H7 (cell line): Measurements from ENCODE around the gene PFKL. TPM values are rescaled to one million over a fixed set of nuclear protein-coding genes. Genes with fewer than 3 reads are reported as not detected.
"Not testable (repeated sequence)": the region's sequence is repeated elsewhere in the genome, so short reads cannot be mapped to it uniquely, and the experiment has no call there.

Experiments used
- DNase-seq: peaks from one replicate; pipeline ENCODE4 v3.0.0; 2012
- H3K27me3 ChIP-seq: 2 replicates; pipeline ENCODE4 v1.6.0; 2011; ENCODE audit warnings: mild to moderate bottlenecking, low read length; ENCODE audit not compliant: control insufficient read depth, insufficient read depth
- H3K36me3 ChIP-seq: replicated peaks from 2 replicates; pipeline ENCODE4 v1.5.1; 2011; ENCODE audit warnings: low read length; ENCODE audit not compliant: control insufficient read depth, insufficient read depth
- H3K4me3 ChIP-seq: 2 replicates; pipeline ENCODE4 v1.5.1; 2011; ENCODE audit warnings: low read depth, mild to moderate bottlenecking, control low read depth, low read length, moderate library complexity; ENCODE audit not compliant: insufficient read depth
- total RNA-seq: library from RNA; depleted of rRNA; stranded (reverse); fragments of >200 nt; shearing (Covaris generic); gene quantifications from 2 replicates; pipeline ENCODE4 v1.2.3, GENCODE V29; 2014

The PFKL gene
- total RNA-seq, 1 experiment from 2014 or later, result 158 TPM

DNA sequence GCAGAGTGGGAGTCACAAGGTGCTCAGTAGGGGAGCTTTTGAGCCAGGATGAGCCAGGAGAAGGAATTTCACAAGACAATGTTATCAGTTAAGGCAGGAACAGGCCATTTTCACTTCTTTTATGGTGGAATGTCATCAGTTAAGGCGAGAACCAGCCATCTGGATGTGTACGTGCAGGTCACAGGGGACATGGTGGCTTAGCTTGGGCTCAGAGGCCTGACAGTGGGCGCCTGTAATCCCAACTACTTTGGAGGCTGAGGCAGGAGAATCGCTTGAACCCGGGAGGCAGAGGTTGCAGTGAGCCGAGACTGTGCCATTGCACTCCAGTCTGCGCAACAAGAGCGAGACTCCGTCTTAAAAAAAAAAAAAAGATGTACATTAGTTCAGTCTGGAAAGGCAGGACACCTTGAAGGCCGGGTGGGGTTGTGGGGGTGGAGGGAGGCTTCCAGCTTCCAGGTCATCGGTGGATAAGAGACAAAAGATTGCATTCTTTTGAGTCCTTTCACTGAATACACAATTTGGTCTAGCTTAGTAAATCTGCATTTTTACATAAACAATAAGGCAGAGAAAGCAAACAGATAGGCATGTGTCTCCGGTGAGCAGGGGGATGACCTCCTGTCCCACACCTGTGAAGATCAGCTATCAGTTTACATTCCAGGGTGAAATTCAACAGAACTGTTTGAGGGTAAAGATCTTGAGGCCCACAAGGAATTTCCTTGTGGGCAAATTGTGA is 42.0 kb downstream of the PFKL start:
- not testable (repeated sequence) for H3K36me3 ChIP-seq, H3K27me3 ChIP-seq, H3K4me3 ChIP-seq, DNase-seq

DNA sequence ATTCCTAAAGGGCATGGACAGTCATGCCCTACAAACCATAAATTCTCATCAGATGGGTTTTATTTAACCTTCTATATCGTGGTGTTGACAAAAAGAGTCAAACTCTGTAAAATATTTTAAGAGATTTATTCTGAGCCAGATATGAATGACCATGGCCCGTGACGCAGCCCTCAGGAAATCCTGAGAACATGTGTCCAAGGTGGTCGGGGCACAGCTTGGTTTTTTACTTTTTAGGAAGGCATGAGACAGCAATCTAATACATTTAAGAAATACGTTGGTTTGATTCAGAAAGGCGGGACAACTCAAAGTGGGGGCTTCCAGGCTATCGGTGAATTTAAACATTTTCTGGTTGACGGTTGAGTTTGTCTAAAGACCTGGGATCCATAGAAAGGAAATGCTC is 43.1 kb downstream of the PFKL start:
- not testable (repeated sequence) for H3K36me3 ChIP-seq, H3K4me3 ChIP-seq, H3K27me3 ChIP-seq, DNase-seq

DNA sequence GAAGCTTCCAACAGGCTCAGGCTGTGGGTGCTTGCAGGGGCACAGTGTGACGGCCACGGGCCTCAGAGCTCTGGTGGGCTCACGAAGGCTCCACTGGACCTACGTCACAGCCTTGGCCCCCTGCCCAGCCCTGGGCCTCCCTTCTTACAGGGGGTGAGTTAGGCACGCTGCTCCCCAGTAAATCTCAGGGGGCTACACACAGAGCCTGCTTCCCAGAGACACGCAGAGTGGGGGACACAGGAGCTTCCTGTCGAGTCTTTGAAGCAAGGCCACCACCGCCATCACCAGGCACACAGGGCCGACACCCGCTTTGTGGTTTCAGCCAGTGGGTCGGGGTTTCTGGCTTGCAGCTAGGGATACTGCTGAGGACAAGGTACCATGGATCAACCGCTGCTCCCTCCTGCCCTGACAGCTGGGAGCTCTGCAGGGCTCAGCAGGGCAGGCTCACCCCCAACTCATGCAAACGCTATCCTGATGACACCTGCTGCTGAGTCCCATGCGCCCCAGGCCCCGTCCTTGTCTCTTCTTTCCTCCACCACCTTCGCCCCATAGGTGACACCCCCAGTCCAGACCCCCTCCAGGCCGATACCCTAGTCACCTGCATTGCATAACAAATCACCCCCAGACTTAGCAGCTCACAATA is 44.8 kb downstream of the PFKL start:
- Histone ChIP-seq H3K4me3 (no peak overlapping the region; the same call in 1 of the 2 replicates), H3K36me3 (no peaks in the 10 kb centered on the region), H3K27me3 (no peaks in the 10 kb centered on the region)
- no peak for DNase-seq

DNA sequence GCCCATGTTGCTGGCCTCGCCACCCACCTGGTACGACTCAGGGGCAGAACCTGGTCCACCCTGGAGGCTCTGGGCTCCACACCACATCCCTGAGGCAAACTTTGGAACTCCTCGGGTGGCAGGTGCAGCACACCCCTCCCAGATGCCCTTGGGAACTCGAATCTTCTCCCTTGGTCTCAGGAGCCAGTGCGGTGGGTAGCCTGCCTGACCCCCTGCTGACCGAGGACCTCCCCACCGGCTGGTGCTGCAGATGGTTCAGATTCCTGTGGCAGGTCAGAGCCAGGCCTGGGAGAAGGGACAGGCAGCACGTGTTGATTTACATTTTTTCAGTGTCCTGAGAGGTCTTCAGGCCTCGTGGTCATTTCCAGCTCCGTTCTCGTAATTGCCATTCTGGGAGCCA is 45.6 kb downstream of the PFKL start:
- Histone ChIP-seq H3K27me3 (no peaks in the 10 kb centered on the region), H3K4me3 (no peak overlapping the region), H3K36me3 (no peaks in the 10 kb centered on the region)
- no peak for DNase-seq

DNA sequence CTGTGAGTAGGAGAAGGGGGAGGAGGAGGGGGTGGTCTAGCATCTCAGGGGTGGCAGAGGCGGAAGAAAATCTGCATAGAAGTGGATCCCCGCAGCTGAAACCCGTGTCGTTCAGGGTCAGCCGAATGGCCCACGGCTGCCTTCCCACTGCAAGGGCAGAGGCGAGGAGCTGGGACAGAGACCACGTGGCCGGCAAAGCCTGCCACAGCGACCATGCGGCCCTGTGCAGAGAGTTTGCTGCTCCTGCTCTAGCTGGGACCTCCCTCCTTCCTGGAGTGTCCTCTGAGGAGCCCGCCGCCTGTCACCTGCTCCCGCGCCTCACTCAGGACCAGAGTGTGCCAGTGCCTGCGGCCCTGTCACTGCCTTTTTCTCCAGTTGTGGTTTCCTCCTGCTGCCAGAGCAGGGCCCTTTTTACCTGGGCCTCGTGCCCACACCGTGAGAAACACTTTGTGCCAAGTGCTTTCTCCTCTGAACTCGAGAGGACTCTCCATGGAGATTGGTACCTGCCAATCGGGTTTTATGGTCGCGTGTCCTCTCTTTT is 48.1 kb downstream of the PFKL start:
- H3K27me3 ChIP-seq, result no peaks in the 10 kb centered on the region
- no peaks in the 10 kb centered on the region for H3K36me3 ChIP-seq
- DNase-seq, result no peak
- H3K4me3 ChIP-seq, result no peak overlapping the region

DNA sequence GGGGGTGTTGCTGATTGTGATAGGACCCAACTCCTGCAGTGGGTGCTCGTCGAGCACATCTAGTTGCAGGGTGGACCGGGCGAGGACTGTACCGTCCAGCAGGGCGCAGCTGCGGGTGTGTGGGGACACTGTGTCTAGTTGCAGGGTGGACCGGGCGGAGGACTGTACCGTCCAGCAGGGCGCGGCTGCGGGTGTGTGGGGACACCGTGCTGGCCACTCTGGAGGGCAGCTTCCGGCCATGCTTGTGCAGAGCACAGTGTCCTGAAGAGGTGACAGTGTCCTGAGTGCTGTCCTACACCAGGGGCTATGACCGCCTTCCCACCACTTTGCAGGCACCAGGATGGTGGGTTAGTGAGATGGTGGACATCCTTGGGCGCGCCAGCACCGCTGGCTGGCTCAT is 49.0 kb downstream of the PFKL start:
- peak; percentile 30 for DNase-seq
- Histone ChIP-seq H3K4me3 (no peak overlapping the region), H3K27me3 (no peaks in the 10 kb centered on the region), H3K36me3 (no peaks in the 10 kb centered on the region)

DNA sequence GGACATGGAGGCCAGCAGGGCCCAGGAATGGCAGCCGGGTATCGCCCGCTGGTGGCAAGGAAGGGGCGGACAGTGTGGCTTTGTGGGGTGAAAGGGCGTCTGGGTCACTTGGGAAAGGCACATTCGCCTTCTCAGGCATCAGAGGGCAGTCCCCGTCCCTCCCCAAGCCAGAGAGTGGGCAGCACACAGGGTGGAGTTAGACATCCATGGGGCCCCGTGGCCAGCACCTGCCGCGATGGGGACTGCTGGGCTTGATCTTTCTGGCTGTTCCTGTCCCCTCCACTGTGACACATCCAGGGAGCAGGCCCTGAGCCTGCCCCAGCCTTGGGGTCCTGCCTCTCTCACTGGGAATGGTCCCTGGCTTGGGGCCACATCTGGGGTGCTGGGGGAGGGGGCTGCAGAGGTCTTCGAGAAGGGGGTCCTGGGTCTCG is 49.6 kb downstream of the PFKL start:
- Histone ChIP-seq H3K36me3 (no peaks in the 10 kb centered on the region), H3K27me3 (no peaks in the 10 kb centered on the region), H3K4me3 (no peak overlapping the region)
- DNase-seq, result peak; percentile 47

DNA sequence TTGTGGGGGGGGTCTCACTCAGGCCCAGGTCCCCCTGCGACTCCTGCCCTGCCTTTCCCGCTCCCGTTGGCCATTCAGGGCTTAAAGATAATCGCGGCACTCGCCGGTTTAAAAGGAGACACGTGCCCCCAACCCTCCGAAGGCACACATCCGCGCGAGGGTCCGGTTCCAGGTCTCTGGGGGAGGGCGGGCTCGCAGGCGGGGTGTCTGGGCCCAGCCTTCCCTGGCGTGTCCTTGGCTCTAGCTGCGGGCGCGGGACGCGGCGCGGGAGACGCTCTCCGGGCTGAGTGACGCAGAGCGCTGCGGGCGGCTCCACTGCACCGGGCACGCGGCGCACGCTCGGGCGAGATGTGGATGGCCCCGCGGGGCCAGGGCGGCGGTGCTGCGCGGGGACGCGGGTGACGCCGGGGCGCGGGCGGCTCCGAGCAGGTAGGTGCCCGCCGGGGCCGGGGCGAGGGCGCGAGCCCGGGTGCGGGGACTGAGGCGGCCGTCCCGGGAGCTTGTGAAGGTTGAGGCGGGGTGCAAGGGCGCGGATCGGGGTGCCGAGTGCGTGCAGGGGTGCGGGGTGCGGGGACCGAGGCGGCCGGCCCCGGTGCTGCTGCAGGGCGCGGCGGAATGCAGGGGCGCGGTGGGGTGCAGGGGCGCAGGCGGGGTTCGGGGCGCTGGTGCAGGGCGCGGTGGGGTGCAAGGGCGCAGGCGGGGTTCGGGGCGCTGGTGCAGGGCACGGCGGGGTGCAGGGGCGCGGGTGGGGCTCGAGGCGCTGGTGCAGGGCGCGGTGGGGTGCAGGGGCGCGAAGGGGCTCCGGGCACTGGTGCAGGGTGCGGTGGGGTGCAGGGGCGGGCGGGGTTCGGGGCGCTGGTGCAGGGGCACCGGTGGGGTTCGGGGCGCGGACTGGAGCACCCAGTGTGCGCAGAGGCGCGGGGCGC is 50.3 kb downstream of the PFKL start:
- H3K27me3 ChIP-seq, result no peaks in the 10 kb centered on the region
- no peaks in the 10 kb centered on the region for H3K36me3 ChIP-seq
- peak; percentile 72 for DNase-seq
- no peak overlapping the region for H3K4me3 ChIP-seq

DNA sequence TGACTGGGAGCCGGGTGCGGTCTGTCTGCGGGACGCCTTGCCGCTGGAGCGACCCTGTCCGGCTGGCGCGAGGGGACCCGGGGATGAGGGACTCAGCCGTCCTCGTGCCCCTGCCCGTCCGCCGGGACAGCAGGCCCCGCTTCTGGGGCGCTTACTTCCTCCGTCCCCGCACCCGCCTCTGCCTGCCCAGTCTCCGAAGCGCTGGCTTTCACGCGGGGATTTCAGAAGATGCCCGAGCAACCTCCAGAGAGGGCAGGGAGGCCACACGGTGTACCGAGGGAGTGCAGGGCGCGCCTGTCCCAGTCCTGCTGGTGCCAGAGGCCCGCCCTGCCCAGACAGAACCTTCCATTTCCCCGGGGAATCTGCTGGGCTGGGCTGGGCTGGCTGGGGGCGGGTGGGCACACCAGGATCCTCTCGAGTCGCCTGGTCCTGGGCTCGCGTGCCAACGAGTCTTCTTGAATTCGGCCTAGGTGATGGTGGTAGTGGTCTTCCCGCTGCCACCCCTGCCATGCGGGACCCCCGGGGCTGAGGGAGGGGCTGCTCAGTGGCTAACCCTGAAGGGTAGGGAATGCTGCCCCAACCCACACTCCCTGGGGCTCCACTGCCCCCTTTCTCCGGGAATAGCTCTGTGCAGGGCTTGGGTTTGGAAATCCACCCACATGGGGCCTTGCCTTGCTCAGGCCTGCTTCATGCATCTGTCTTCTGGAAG is 51.1 kb downstream of the PFKL start:
- Histone ChIP-seq H3K27me3 (no peaks in the 10 kb centered on the region), H3K36me3 (no peaks in the 10 kb centered on the region), H3K4me3 (no peak overlapping the region)
- peak; percentile 71 for DNase-seq

DNA sequence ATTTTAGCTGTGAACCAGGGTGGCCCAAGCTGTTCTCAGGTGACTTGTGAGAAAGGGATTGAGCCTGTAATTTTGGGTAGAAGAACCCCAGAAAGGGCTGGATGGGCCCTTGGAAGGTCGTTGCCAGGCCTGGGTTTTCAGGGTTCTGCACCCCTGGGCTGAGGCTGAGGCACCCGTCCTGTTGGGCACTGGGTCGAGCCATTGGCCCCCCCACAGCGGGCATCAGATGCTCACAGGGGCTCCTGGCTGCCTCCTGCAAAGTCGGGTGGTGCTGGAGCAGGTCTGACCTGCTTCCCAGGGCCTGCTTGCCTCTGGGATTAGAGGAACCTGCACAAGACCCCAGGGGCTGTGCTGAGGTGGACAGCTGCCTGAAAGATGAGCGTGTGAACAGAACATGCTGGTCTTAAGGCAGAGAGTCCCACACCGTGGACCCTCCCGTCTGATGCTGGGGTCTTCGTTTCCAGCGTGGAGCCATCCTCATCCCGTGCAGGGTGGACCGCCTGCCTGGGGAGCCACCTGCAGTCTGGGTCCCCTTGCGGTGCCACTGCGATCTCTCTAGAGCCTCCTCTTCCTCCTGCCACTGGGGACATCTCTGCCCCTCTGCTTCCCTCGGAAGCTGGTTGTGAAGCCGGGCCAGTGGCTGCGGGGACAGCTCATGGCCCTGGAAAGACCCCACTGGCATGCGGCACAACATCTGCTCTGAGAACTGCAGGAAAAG is 51.8 kb downstream of the PFKL start:
- Histone ChIP-seq H3K27me3 (no peaks in the 10 kb centered on the region), H3K36me3 (no peaks in the 10 kb centered on the region), H3K4me3 (no peak overlapping the region)
- peak; percentile 28 for DNase-seq

DNA sequence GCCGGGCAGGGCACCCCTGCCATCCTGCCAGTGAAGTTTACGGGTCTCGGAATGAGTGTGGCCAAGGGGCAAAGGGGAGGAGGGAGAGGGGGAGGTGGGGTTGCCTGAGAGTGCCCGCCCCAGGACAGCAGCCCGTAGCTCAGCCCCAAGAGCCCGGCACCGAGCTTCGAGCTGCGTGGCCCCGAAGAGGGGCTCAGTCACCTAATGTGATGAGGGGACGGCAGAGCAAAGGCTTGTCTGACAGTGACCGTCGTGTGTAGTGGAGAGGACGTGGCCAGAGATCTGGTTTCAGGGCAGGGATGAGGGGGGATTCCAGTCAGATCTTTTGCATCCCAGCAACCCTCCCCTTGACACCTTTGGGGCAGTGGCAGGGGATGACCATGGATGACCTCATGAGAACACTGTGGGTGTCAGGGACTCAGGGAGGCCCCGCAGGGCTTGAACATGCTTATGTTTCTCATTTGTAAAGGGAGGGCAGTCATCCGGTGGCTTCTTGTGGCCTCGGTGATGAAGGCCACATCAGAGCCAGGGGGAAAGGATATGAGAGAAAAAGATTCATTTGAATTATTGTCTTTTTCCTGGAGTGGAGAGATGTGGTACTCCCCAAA is 52.5 kb downstream of the PFKL start:
- H3K36me3 ChIP-seq, result no peaks in the 10 kb centered on the region
- DNase-seq, result peak; percentile 36
- no peaks in the 10 kb centered on the region for H3K27me3 ChIP-seq
- H3K4me3 ChIP-seq, result no peak overlapping the region

DNA sequence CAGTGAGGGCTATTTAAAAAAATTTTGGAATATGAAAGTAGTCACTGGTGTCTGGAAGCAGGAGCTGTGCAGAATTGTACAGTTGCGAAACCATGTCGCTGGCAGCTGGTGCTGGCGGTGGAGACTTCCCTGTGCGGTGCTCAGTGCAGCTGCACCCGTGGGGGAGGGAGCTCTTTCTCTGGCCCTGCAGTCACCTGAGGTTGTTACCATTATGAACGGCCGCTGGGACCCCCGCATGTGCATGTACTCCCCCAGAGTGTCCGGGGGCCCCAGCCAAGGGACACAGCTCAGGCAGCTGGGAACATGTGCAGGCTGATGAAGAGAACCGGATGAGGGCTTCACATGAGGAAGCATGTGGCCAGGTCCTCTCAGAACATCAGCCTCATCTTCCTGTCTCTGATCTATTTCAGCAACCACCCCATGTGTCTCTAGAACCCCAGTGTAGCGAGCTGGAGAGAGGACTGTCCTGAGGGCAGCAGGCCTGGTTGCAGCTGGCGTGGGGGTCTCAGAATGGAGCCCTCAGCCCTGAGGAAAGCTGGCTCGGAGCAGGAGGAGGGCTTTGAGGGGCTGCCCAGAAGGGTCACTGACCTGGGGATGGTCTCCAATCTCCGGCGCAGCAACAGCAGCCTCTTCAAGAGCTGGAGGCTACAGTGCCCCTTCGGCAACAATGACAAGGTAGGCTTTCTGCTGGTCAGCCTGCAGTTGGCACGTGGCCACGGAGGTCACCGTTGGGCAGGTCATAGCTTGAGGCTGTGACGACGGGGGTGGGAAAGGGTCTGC is 53.5 kb downstream of the PFKL start, which contains the start of gene TRPM2:
Gene TRPM2, plus strand, starts transcription at position 431 of the 780 bp plus-strand sequence. Its CDS starts 80 bp downstream, at position 511.
- H3K36me3 ChIP-seq, result no peaks in the 10 kb centered on the region
- H3K4me3 ChIP-seq, result no peak within 1 kb of the TSS
- DNase-seq, result peak; percentile 21
- H3K27me3 ChIP-seq, result no peaks in the 10 kb centered on the region
